Pancreas (tissue), 10 donors: Measurements from ENCODE around the gene PRSS38. TPM values are rescaled to one million over a fixed set of nuclear protein-coding genes. Genes with fewer than 3 reads are reported as not detected.

ENCODE experiments used
- ATAC-seq, 4 donors: fragments of 200-7000 bp; cut with Tn5 transposase; one replicate each; pipeline versions ENCODE4 v1.8.0 to v1.9.1; 2020; ENCODE audit warnings: mild to moderate bottlenecking in 4 of 4, moderate library complexity in 4 of 4
- DNase-seq, 6 donors: peaks; one replicate each; pipeline ENCODE4 v3.0.0-alpha.2; 2020
- FAIRE-seq: peaks from 2 replicates; lab custom pipeline; 2012; peaks lifted over from hg19 to GRCh38; lab: Jason Lieb, UNC
- H3K27ac ChIP-seq, 4 donors: fragments of 200-600 bp; sonication (generic); 1 replicate in 3 of 4; 2 replicates in 1 of 4; pipeline versions ENCODE4 v1.5.0 to v1.8.0; 2020
- H3K27me3 ChIP-seq, 4 donors: fragments of 200-600 bp; one replicate each; pipeline ENCODE4 v1.8.0; 2021
- H3K36me3 ChIP-seq, 3 donors: fragments of 200-600 bp; sonication (generic) in 1 of 3; one replicate each; pipeline versions ENCODE4 v1.5.0 to v1.8.0; 2020 to 2021
- H3K4me1 ChIP-seq, 3 donors: fragments of 200-600 bp; one replicate each; pipeline ENCODE4 v1.8.0; 2021
- H3K4me3 ChIP-seq, 4 donors: fragments of 200-600 bp; sonication (generic) in 2 of 4; one replicate each; pipeline versions ENCODE4 v1.5.0 to v1.8.0; 2020 to 2021
- H3K9me3 ChIP-seq, 4 donors: fragments of 200-600 bp; one replicate each; pipeline ENCODE4 v1.8.0; 2021
- CTCF ChIP-seq, 4 donors: fragments of 200-600 bp; sonication (generic) in 3 of 4; IDR thresholded peaks; one replicate each; pipeline versions ENCODE4 v1.5.0 to v1.8.0; 2021; ENCODE audit warnings: antibody characterized with exemption in 4 of 4
- WGBS, 2 donors: extraction: QIAGEN DNeasy Blood & Tissue Kit; methylation state at CpG; one replicate each; pipeline ENCODE4 v1.1.7; 2013; 5-methylcytosine and 5-hydroxymethylcytosine counted together
- intact Hi-C, 3 donors: fragments of 100-400 bp; cut with DNase I; formaldehyde crosslinking; loops; one replicate each; pipeline versions ENCODE4 v1.11.1 to v1.14.2; 2022
- polyA plus RNA-seq, 2 donors: library from polyadenylated mRNA; stranded (reverse); fragments of 200-250 nt; gene quantifications; one replicate each; pipeline ENCODE4 v1.2.3, GENCODE V29; 2013
- total RNA-seq, 6 donors: library from RNA; stranded (reverse); fragmentation: NEBNext Ultra II Directional in 4 of 6; extraction: Animal tissue kit (Norgen Biotek cat#: 25700) in 4 of 6; gene quantifications; one replicate each; pipeline versions ENCODE4 v1.2.1 to v1.2.4, GENCODE V29; 2021 to 2023
- donor health status: healthy with polysubstance abuse.
- donor health status: DM: no; HTN: no; CAD: no; lungs with moderate emphysema.
- donor health status: DM: no; HTN: no; CAD: no.
- donor health status: control.
- donor health status: control.
- donor health status: Bipolar disorder and iron deficiency.
- donor health status: DM: yes; HTN: yes; CAD: no.
- donor health status: DM: no; HTN: no; CAD: no.
- donor health status: DM: no; HTN: no; CAD: no.
- donor health status: DM: yes; HTN: yes; CAD: no.

The PRSS38 gene
- total and polyA plus RNA-seq, 8 donors: not detected

- Histone ChIP-seq H3K4me3 (no peak overlapping the region), H3K9me3 (no peaks in the 10 kb centered on the region), H3K36me3 (no peaks in the 10 kb centered on the region), H3K27me3 (no peaks in the 10 kb centered on the region), H3K4me1 (no peaks in the 10 kb centered on the region), H3K27ac (no peak overlapping the region)
- no peak for TF ChIP-seq CTCF (IDR thresholded peaks at IDR 0.05)
- DNase-seq (peak in 3 of 6 donors; percentile 6 to 40 (median 10)), FAIRE-seq (no peak), ATAC-seq (no peak)
- intact Hi-C loops: no loop called here
- WGBS, 2 donors: 78 to 91% methylated on average over 9 of the region's 9 CpGs
Observed at GRCh38 chr1:227893300-227893948, 77.9 kb downstream of the PRSS38 start.

GRCh38 chr1:227893949-227894721 is 78.7 kb downstream of the PRSS38 start:
- WGBS, 2 donors: 80 to 88% methylated on average over 27 of the region's 27 CpGs
- H3K4me1 ChIP-seq: no peaks in the 10 kb centered on the region
- FAIRE-seq (no peak), DNase-seq (peak in 3 of 6 donors; percentile 3 to 44 (median 4)), ATAC-seq (no peak)
- no peaks in the 10 kb centered on the region for H3K27me3 ChIP-seq
- H3K9me3 ChIP-seq: no peaks in the 10 kb centered on the region
- no peaks in the 10 kb centered on the region for H3K36me3 ChIP-seq
- H3K27ac ChIP-seq: no peak overlapping the region
- TF ChIP-seq CTCF (IDR thresholded peaks at IDR 0.05): no peak
- no peak overlapping the region for H3K4me3 ChIP-seq
- intact Hi-C loops: no loop called here

GRCh38 chr1:227894831-227895451 is 79.5 kb downstream of the PRSS38 start:
- no peak overlapping the region for H3K27ac ChIP-seq
- FAIRE-seq (no peak), ATAC-seq (no peak), DNase-seq (peak in 3 of 6 donors; percentile 0 to 36 (median 4))
- intact Hi-C loops: no loop called here
- H3K4me1 ChIP-seq: no peaks in the 10 kb centered on the region
- no peak overlapping the region for H3K4me3 ChIP-seq
- no peak for TF ChIP-seq CTCF (IDR thresholded peaks at IDR 0.05)
- no peaks in the 10 kb centered on the region for H3K27me3 ChIP-seq
- no peaks in the 10 kb centered on the region for H3K9me3 ChIP-seq
- no peaks in the 10 kb centered on the region for H3K36me3 ChIP-seq
- 90 to 92% methylated on average over 12 of the region's 12 CpGs for WGBS, 2 donors

Other genes with a start within 250 kb of the PRSS38 start
- 1 to 10 TPM; 4.8 to 9.9 (median 8.5) TPM for gene JMJD4, start 80.4 kb upstream of the PRSS38 start, total RNA-seq
- gene JMJD4, start 80.4 kb upstream of the PRSS38 start, polyA plus RNA-seq: 10 to 100 TPM; 12.4 to 14.8 TPM
- gene SNAP47, start 80.2 kb upstream of the PRSS38 start, total RNA-seq: 10 to 100 TPM; 12.3 to 21.5 (median 14.7) TPM
- 10 to 100 TPM; 12.7 to 18.4 TPM for gene SNAP47, start 80.2 kb upstream of the PRSS38 start, polyA plus RNA-seq
- gene WNT9A, start 132.3 kb downstream of the PRSS38 start, total RNA-seq: 1 to 10 TPM in 5 of 6 donors, under 1 TPM in 1; 0.72 to 2.9 (median 2.1) TPM
- gene WNT9A, start 132.3 kb downstream of the PRSS38 start, polyA plus RNA-seq: 1 to 10 TPM in 1 of 2 donors, under 1 TPM in 1; 0.80 to 1.4 TPM
- not detected for gene WNT3A, start 191.3 kb downstream of the PRSS38 start, total RNA-seq
- gene WNT3A, start 191.3 kb downstream of the PRSS38 start, polyA plus RNA-seq: under 1 TPM in 1 of 2 donors, not detected in 1; 0.08 TPM